ENCODE results near the gene EXOSC5.
"Not testable (repeated sequence)": the region's sequence is repeated elsewhere in the genome, so short reads cannot be mapped to it uniquely, and the experiment has no call there.

DNA sequence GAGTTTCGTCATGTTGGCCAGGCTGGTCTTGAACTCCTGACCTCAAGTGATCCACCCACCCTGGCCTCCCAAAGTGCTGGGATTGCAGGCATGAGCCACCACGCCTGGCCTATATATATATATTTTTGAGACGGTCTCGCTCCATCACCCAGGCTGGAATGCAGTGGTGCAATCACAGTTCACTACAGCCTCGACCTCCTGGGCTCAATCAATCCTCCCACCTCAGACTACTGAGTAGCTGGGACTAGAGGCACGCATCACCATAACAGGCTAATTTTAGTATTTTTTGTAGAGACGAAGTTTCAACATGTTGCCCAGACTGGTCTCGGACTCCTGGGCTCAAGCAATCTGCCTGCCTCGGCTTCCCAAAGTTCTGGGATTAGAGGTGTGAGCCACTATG lies 50.2 kb downstream of the EXOSC5 start:
- TF ChIP-seq, protein P1, sequence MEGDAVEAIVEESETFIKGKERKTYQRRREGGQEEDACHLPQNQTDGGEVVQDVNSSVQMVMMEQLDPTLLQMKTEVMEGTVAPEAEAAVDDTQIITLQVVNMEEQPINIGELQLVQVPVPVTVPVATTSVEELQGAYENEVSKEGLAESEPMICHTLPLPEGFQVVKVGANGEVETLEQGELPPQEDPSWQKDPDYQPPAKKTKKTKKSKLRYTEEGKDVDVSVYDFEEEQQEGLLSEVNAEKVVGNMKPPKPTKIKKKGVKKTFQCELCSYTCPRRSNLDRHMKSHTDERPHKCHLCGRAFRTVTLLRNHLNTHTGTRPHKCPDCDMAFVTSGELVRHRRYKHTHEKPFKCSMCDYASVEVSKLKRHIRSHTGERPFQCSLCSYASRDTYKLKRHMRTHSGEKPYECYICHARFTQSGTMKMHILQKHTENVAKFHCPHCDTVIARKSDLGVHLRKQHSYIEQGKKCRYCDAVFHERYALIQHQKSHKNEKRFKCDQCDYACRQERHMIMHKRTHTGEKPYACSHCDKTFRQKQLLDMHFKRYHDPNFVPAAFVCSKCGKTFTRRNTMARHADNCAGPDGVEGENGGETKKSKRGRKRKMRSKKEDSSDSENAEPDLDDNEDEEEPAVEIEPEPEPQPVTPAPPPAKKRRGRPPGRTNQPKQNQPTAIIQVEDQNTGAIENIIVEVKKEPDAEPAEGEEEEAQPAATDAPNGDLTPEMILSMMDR (IDR thresholded peaks at IDR 0.05; ENCODE audit: poor library complexity) = not testable (repeated sequence)
- TF ChIP-seq EZH2 (IDR thresholded peaks at IDR 0.05; ENCODE audit: borderline replicate concordance) = not testable (repeated sequence)
